CD4-positive, alpha-beta T cell treated with Interleukin-10 for 1 hour (primary cell): ENCODE measurements around the gene SMIM29.
A peak's percentile ranks its signal among the peaks of the same experiment; 100 is the strongest.

Experiments used
- DNase-seq: peaks from one replicate; pipeline ENCODE4 v3.0.0-alpha.2; 2020

The SMIM29 gene

DNA sequence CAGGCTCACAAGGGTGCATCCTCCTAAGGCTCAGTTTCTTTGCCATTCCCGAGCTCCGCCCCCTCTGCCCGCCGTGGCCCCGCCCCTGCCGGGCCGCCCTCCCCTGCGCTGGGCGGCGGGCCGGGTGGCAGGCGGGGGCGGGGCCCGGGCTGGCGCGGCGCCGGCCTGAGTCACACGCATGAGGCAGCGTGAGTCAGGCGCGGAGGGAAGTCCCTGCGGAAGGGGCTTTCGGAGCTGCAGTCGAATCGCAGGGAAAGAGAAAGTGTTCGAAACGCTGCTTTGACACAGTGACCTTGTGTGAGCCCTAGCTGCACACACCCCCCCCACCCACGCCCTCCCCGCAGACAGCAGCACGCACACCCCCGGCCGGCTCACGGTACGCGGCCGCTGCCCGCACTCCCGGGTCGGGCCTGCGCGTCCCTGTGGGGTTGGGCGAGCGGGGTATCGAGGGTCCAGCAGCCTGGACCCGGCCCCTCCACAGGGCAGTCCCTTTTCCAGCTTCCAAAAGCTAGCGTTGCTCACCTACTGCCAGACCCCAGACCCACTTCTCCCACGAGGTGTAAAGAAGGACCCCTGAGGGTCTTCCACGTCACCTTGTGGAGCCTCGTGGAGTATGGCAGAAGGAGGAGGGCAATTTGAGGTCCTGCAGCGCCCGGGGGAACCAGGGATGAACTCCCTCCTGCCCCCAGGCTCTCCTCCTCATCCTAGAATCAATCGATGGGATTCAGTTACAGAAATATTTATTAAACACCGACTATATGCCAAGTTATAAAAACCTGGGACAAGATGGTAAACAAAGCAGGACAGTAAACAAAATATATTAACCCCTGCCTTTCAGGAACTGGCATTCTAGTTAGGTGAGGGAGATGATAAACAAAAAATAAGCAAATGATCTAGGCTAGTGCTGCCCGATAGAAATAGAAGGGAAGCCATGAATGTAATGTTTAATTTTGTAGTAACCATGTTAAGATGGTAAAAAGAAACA is 24.6 kb downstream of the SMIM29 start:
- DNase-seq: peak; percentile 96

DNA sequence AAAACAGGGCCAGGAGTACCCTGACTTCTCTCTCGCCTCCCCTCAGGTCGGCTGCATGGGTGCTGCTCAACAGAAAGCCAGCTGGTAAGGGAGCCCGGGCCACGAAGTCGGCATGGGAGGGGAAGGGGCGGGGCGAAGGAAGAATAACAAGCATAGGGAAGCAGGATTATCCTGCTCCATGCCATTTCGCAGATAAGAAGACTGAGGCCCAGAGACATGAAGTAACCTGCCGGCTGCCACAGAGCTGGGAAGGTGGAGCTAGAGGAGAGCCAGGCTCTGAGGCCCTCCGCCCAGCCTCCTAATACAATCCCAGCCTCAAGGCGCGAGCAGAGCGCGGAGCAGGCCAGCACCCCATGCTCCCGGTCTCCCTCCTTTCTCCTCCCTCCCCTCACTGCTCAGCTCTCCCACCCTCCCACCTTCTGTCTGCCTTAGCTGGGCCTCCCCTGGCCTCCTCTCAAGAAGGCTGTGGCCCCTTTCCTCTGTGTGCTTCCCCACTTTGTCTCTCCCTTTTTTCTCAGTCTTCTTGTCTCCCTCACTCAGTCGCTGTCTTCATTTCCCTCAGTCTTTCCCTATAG is 25.3 kb downstream of the SMIM29 start:
- DNase-seq: no peak

DNA sequence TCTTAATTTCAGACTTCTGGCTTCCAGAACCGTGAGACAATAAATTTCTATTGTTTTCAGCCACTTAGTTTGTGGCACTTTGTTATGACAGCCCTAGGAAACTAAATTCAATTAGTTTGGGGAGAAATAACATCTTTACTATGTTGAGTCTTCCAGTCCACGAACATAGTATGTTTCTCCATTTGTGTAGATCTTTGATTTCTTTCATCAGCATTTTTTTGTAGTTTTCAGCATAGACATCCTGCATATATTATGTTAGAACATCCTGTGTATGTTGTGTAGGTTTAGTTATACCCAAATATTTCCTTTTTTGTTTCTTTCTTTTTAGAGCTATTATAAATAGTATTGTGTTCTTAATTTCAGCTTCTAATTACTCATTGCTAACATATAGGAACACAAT is 30.1 kb downstream of the SMIM29 start:
- DNase-seq: no peak

DNA sequence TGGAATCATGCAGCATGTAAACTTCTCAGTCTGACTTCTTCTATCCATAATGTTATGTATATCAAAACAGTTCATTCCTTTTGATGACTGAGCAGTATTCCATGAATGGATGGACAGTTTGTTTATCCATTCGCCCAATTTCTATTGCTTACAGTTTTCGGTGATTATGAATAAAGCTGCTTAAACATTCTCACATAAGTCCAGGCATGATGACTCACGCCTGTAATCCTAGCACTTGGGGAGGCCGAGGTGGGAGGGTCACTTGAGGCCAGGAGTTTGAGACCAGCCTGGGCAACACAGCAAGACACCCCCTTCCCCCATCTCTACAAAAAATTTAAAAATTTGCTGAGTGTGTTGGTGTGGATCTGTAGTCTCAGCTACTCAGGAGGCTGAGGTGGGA is 35.0 kb downstream of the SMIM29 start:
- no peak for DNase-seq

DNA sequence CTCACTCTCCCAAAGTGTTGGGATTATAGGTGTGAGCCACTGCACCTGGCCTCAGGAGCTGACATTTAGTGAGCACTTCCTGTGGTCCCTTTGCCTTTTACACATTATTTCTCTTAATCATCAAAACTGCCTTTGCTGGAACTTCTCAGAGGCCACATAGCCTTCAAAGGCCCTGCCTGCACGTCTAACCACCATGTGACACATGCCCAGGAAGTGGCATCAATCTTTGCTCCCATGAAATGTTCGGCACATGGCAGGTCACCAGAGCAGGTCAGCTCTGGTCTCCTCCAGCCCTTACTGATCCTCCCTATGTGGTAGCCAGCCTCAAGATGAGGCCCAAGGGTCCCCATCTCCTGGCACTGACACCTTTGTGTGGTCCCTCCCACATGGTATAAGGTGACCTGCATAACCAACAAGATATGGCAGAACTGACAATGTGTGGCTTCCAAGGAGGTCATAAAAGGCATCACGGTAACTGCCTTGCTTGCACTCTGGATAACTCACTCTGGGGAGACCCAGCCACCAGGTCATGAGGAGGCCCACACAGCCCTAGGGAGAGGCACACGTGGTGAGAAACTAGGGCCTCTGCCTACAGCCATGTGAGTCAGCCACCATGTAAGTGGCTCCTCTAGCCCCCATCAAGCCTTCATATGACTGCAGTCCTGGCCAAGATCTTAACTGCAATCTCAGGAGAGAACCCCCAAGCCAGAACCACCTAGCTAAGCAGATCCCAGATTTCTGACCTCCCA is 40.9 kb downstream of the SMIM29 start:
- DNase-seq: no peak

DNA sequence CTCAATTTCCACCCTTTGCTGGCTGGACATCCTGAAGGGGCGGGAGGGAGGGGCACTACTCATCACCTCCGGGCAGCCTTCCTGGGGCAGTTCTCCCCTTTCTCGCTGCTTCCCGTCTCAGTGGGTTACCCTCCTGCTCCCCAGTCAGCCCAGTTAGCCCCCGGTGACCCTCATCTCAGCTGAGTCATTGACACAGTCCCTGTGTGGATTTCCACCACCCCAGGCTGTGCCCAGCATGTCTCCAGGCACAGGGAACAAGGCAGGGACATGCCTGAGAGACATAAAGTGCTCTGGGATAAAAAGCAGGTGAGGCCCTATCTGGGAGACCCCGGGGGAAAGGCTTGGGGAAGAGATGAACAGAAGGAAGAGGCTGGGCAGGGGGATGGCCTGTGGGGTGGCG is 42.1 kb downstream of the SMIM29 start:
- DNase-seq: no peak

DNA sequence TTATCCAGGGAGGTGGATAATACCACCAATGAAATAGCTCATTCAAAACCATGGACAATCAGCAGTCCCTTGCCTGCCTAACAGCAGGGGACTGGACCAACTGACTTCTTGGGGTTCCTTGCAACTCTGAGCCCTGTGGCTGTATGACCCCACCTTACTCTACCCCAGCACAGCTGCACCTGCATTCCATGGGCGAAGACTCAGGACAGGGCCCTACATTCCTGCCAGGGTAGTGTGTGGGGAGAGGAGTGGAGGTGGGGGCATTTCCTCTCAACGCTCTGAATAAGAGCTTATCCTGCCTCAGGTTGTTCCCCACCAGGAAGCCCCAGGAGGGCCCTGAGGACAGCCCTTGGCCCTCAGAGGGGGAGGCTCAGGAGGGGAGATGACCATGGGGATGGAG is 42.9 kb downstream of the SMIM29 start:
- no peak for DNase-seq

DNA sequence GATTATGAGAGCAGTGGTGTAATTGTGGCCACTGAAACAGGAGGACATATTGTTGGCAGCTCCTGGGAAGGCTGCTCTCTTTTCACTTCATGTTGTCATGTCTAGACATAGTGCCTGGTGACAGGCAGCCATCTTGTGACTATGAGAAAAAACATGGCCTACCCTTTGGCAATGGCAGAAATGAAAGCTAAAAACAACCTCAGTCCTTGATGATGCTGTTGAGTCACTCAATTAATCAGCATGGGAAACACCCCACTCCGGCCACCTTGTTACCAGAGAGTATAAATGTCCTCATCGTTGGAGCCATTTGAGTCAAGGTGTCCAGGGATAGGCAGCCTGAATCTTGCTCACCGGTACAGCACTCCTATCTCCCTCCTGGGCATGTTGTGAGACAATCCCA is 43.3 kb downstream of the SMIM29 start:
- DNase-seq: no peak

DNA sequence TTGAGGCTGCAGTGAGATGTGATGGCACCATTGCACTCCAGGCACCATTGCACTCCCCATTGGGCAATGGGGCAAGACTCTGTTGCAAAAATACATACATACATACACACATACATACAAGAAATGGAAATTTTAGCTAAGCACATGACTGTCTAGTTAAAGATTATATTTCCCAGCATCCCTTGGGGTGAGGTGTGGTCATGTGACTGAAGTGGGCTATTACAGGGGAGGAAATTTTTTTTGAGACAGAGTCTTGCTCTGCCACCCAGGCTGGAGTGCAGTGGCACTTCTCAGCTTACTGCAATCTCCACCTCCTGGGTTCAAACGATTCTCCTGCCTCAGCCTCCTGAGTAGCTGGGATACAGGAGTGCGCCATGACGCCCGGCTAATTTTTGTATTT is 44.1 kb downstream of the SMIM29 start:
- no peak for DNase-seq

DNA sequence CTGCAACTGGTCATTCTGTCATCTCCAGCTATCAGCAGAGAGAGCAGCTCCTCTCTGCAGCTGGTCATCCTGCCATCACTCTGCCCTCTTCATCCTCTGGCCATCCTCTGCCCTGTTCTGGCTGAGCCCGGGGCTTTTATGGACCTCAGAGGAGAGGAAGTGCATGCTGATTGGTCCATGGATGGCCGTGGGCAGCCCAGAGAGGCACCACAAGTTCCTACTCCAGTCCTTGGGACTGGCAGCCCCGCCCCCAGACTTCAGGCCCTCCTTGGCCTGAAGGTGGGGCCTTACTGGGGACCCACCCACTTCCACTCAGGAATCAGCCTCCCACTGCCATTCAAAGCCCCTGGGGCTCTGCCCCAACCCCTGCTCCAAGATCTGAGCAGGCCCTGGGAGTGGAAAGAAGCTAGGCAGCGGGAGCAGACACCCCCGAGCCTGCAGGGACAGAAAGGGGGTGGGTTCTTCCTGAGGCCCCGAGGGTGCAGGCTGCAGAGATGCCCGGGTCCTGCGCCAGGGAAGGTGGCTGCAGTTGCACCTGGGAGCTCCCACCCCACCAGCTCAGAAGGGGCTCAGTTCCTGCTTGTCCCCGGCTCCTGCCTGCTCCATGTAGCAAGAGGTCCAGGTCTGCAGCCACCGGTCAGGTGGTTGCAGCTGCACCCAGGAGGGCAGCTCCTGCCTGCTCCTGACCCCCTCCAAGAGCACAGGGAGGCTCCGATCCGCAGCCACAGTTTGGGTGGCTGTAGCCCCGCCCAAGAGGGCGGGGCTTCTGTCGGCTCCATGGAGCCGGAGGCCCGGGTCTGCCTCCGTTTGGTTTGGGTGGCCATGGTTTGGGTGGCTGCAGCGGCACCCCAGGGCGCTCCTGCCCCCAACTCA is 46.2 kb downstream of the SMIM29 start:
- no peak for DNase-seq

DNA sequence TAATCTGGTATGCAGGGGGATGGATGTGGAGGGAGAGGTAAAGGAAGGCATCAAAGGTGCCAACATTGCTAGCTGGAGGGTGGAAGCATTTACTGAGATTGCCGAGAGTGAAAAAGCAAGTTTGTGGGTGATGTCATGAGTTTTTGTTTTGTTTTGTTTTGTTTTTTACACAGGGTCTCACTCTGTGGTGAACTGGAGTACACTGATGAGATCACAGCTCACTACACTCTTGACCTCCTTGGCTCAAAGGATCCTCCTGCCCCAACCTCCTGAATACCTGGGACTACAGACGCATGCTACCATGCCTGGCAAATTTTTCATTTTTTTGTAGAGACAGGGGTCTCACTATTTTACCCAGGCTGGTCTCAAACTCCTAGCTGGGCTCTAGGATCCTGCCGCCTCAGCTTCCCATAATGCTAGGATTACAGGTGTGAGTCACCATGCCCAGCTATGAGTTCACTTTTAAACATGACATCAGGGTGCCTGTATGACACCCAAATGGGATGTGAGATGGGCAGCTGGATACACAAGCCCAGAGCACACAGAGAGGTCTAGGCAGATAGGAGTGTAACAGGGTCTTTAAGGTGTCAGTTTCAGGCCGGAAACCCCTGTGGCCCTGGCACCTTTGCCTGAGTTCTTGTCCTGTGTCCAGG is 47.2 kb downstream of the SMIM29 start:
- DNase-seq: no peak

DNA sequence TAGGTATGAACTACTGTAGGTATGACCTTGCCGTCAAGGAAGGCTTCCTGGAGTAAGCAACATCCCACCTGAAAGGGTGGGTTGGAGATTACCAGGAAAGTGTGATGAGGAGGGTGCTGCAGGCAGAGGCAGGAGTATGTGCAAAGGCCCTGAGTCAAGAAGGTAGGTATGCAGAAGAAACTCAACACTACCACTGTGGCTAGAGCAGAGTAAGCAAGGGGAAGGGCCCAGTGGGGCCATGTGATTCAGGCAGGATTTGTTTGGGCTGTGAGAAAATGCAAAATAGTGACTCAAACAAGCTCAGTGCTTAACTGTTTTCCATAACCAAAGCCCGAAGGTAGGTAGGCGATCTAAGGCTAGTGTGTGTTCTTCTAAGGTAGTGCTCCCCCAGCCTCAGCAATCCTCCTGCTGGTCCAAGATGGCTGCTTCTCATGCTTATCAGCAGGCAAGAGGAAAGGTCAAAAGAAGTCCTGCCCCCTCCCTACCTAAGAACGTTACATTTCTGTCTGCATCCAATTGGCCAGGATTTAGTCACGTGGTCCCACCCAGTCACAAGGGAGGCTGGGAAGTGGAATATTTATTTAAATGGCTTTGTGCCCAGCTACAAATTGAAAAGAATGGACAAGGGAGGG is 48.4 kb downstream of the SMIM29 start:
- no peak for DNase-seq

DNA sequence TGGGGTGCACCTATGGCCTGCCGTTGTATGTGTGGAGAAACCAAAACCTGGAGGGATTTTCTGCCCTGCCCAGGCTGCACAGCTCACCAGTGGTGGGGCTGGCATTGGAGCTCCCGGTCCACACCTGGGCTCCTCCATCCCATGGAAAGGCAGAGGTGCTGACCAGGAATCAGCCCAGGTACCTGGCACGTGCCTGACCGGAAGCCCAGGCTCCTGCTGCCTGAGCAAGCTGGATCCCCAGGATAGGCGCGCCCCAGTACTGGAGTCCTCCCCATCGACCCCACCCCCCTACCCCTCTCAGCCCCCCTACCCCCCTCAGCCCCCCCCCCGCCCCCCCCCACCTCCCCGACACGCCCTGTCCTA is 52.0 kb downstream of the SMIM29 start:
- no peak for DNase-seq
